DMS153 treated with DMSO at 0.1 percent for 48 hours (cell line): Measurements from ENCODE around the gene UBASH3A.

Source experiments
- DNase-seq: peaks from one replicate; lab custom pipeline; 2025; ENCODE audit not compliant: unreplicated experiment; lab: John Stamatoyannopoulos, UW

Gene UBASH3A

DNA sequence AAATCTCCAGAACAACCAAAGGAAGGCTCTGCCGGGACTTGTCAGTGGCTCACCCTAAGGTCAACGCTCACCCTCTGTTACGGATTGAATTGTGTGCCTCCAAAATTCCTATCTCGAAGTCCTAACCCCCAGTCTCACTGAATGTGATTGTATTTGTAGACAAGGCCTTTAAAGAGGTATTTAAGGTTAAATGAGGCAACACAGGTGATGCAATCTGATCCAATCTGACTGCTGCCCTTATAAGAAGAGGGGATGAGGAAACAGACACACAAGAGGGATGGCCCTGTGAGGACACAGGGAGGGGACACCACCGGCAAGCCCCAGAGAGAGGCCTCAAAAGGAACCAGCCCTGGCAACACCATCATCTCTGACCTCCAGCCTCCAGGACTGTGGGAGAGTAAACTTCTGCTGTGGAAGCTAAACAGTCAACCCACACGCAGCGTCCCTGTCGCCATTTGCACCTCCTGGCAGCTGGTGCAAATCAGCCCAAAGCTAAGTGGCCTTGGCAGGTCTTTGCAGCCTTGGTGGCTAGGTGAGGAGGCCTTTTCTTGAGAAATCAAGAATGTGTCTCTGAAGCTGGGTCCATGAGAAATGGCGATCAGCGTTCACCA is 24.2 kb downstream of the UBASH3A start:
- DNase-seq = no peak

DNA sequence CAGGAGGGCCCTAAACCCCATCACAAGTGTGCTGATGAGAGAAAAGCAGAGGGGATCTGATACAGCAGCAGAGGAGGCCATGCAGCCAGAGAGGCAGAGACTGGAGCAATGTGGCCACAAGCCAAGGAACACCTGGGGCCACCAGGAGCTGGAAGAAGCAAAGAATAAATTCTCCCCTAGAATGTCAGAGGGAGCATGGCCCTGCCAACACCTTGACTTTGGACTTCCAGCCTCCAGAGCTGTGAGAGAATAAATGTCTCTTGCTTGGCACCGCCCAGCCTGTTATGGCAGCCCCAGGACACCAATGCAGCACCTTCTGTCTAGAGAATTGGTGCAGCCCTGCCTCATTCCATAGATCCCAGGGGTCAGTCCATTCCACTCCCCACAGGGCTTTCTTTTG is 25.3 kb downstream of the UBASH3A start:
- DNase-seq = no peak

DNA sequence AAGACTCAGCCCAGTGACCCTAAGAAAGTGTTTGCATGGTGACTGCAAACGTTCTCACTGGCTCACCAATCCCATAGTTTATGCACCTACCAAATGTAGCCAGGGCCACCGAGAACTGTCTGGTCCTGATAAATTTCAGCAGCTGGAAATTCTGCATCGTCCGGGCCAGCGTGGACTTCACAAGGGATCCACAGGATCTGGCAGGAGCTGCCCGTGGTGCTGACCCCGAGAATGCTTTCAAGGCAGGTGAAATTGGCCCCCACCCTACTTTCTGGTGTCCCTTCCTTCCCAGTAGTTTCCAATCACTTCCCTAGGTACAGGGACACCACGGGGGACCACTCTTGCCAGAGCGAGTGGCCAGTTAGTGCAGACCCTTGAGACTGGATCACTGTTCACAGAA is 26.2 kb downstream of the UBASH3A start:
- DNase-seq = no peak

DNA sequence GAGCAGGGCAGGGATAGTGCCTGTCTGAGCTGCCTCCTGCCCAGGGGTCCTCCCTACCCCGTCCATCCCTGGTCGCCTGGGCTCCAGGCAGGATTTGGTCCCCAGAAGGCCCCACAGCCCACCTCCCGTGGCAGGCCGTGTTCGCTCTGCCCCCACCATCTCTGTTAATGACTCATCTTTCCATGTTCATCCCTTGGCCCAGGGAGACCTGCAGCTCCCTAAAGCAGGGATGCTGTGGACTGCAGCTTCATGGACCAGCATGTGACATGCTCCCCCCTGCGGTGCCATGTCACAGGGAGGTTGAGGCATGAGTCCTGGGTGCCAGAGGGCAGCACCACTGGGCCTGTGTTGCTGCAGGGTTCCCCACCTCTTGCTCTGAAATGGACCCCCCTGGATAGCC is 26.8 kb downstream of the UBASH3A start:
- DNase-seq = no peak

- DNase-seq = no peak
These were observed 27.5 kb downstream of the UBASH3A start for GRCh38 chr21:42431196-42431595.

- DNase-seq = no peak
These were observed 29.0 kb downstream of the UBASH3A start for GRCh38 chr21:42432695-42433094.

DNA sequence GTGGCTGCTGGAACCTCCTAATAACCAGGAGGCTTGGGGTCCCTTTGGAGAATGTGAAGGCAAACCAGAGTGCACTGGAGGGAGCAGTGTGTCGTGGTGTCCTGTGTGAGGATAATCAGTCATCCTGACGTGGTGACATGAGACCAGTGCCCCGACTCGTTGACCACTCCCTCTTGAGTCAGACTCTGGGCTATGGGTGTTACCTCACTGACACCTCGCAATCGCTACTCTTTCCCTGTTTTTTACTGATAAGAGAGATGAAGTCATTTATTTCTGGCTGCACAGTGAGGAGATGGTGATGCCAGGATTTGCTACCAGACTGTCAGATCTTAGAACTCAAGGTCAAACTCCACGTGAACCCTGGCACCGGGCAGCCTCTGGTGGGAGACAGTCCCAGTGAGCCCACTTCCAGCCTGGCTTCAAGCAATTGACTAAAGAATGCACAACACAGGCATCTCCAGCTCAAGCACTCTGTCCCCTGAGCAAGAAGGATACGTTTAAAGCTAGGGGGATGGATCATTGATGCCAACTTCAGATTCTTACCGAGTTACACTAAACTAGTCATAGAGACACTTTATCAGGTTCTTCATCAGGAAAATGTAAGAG is 30.3 kb downstream of the UBASH3A start:
- no peak for DNase-seq

DNA sequence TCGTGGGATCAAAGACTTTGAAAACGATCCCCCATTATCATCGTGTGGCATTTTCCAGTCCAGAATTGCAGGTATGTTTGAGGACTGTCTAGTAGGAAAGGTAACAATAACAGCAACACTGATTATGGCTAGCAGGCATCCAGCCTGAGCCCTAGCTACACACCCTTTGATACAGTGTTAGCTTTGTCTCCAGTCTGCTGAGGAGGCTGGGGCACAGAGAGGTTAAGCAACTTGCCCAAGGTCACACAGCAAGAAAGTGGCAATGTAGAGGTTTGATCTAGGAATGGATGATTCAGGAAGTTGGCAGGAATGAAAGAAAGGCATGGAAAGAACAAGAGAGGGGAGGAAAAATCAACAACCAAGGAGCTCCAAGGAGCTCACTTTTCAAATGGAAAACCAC is 31.2 kb downstream of the UBASH3A start:
- DNase-seq = no peak

DNA sequence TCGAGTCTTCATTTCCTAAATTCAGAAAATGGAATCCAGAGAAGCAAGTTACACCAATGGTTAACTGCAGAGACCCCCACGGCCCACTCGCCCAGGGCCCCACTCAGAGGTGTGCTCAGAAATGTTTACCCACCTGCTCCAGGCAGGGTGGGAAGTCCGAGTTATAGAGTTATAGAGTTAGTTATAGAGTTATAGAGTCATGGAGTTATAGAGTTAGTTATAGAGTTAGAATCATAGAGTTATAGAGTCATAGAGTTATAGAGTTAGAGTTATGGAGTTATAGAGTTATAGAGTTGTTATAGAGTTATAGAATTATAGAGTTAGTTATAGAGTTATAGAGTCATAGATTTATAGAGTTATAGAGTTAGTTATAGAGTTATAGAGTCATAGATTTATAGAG is 31.7 kb downstream of the UBASH3A start:
- DNase-seq = no peak

DNA sequence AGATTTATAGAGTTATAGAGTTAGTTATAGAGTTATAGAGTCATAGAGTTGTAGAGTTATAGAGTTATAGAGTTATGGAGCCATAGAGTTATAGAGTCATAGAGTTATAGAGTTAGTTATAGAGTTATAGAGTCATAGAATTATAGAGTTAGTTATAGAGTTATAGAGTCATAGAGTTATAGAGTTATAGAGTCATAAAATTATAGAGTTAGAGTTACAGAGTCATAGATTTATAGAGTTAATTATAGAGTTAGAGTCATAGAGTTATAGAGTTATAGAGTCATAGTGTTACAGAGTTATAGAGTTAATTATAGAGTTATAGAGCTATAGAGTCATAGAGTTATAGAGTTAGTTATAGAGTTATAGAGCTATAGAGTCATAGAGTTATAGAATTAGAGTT is 32.1 kb downstream of the UBASH3A start:
- DNase-seq = no peak

GRCh38 chr21:42436914-42437313 is 33.2 kb downstream of the UBASH3A start:
- no peak for DNase-seq

- DNase-seq = no peak
These were observed 34.1 kb downstream of the UBASH3A start for GRCh38 chr21:42437786-42438185.

GRCh38 chr21:42438316-42439205 is 34.9 kb downstream of the UBASH3A start:
- DNase-seq = no peak

DNA sequence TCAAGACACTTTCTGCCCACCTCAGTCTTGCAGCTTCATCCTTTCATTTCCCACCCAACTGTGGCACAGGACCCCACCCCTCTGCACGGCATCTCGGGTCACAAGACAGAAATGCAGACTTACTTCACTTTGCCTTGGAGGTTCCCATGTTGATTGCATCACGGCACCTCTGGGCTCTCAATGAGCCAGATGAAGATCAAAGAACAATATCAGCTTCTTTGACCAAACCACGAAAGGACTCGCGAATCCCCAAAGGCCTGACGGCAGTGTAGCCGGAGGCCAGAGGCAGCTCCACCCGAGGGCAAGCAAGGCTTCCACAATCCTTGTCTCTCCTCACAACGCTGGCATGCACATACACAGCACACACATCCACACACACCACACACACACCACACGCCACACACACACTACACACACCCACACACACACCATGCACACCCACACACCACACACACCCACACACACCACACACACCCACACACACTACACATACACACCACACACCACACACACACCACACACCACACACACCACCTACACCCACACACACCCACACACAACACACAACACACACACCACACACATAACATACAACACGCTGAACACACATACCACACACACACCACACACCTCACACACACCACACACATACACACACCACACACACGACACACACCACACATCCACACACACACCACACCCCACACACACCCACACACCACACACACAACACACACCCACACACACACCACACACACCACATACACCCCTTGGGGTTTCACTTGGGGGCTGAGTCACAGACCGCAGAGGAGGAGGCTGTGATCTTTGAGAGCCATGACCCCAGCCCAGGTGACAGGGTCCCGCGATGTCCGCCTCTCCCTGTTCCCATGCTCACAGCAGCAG is 35.8 kb downstream of the UBASH3A start:
- DNase-seq = no peak

DNA sequence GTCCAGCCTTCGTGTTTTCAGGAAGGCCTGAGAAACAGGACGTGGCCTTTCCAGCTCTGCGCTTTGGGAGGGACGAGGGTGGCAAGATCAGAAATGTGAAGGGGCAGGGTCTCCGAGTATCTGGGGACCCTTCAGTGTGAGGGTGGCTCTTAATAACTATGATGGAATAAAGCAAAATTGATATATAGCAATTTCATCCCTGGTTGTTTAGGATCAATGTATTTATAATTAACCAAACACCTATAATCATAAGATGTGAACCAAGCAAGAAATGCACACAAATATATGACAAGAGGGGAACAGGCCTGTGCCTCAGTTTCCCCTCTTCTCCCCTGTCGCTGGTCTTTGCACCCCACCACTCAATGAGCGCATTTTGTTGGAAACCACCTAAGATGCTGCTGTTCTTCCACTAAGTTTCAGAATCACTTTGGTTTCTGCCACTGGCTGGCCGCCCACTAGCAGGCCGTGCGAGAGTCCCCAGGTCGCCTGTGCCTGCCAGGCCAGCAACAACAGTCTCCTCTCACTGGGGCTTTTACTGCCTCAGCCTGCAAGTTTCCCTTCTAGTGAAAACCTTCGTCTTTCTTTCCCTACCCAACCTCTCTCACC is 36.6 kb downstream of the UBASH3A start:
- no peak for DNase-seq

DNA sequence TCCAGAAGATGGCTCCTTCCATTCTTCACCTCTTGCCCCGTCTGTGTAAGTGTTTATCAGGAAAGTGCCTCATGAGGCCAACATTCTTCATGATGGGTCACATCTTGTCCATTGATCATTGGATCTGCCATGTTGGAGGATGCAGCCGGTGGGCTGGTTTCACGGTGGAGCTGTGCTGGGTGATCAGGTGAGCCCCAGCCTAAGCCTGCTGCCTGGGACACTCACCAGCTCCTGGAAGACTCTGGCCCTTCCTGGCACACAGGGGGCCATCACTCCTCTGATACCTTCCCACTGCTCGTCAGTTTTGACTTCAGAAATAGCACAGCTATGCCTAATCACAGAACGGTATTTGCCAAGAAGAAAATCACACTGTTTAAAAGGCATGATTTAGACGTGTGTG is 38.3 kb downstream of the UBASH3A start:
- no peak for DNase-seq

- no peak for DNase-seq
These were observed 39.6 kb downstream of the UBASH3A start for GRCh38 chr21:42443181-42443785.

DNA sequence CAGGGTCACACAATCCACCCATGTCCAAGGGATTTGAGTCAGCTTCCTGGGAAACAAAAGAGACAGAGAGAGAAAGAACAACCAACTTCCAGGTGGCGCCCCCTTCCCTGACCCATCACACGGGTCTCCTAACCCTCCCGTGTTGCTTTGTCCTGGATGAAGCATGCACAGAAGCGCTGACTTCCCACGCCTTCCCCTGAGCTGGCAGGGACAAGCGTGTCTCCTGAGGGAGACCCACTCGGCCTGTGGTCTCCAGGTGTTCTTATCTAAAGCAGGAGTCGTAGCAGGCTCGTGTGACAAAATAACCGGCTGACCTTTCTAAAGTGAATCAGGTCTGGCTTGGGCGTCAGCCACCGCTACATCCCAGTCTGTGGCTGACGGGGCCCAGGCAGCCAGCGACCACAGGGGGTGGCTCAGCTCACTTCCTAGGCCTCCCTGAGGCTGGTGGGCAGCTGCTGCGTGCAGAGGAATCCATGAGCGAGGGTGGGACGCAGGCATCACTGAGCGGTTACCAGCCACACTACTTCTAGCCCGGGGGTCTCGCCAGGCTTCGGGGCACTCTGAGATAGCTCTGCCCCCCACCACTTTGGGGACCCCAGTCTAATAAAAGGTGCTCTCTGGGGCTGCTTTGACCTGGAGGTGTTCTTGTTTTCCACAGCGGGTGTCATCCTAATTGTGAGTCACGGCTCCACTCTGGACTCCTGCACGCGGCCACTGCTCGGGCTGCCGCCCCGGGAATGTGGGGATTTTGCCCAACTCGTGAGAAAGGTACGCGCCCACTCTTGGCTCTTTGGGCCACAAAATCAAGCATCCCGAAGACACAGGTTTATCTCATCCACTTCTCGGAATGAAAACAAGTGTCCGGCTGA is 40.4 kb downstream of the UBASH3A start:
- DNase-seq = no peak

- no peak for DNase-seq
These were observed 41.0 kb downstream of the UBASH3A start for GRCh38 chr21:42444745-42445059.

GRCh38 chr21:42445311-42445710 is 41.6 kb downstream of the UBASH3A start:
- DNase-seq = no peak
